Measurements from ENCODE around the gene NFIB. TPM values are rescaled to one million over a fixed set of nuclear protein-coding genes. Genes with fewer than 3 reads are reported as not detected.

The NFIB gene
- total and polyA plus RNA-seq, 2 of the 4 experiments (the other 2 are of a cell fraction): 1.4 to 2.0 TPM

- no peaks in the 10 kb centered on the region for H3K9me1 ChIP-seq (ENCODE audit: insufficient read depth, low read length)
- no peak overlapping the region for H4K8ac ChIP-seq (ENCODE audit: low read depth in 2 of 2, low read length in 2 of 2)
- no peaks in the 10 kb centered on the region; the same call in 1 of the 2 replicates for H3K27me3 ChIP-seq (ENCODE audit: control insufficient read depth, insufficient read depth, low read length)
- H2BK15ac ChIP-seq (ENCODE audit: low read depth, low read length): no peak overlapping the region
- DNase-seq (no peak), ATAC-seq (ENCODE audit: low read depth) (no peak)
- H3K79me1 ChIP-seq (ENCODE audit: low read depth in 1 of 2, low read length in 2 of 2): no peaks in the 10 kb centered on the region
- H2BK20ac ChIP-seq (ENCODE audit: low read depth, low read length): no peak overlapping the region
- H2BK120ac ChIP-seq (ENCODE audit: low read depth, low read length): no peak overlapping the region
- no peaks in the 10 kb centered on the region for H4K20me1 ChIP-seq (ENCODE audit: insufficient read depth, low read length)
- no peak overlapping the region for H3K56ac ChIP-seq (ENCODE audit: extremely low read depth, insufficient read depth, low read length)
- H4K91ac ChIP-seq (ENCODE audit: insufficient read depth, low read depth, low read length): no peak overlapping the region
- H3K4me2 ChIP-seq (ENCODE audit: low read depth, low read length): no peak overlapping the region
- H2AK5ac ChIP-seq (ENCODE audit: low read depth, low read length): no peak overlapping the region
- H2AFZ ChIP-seq (replicated peaks; ENCODE audit: low read length, poor library complexity): no peak overlapping the region
- in situ Hi-C loops (cut with MboI; ENCODE audit: low sequenced_read_pairs): no loop called here
- H3K9ac ChIP-seq (ENCODE audit: low read depth, low read length): no peak overlapping the region
- H3K4me3 ChIP-seq (ENCODE audit: insufficient read depth, low read depth, low read length): no peak overlapping the region
- dilution Hi-C loops (cut with HindIII; ENCODE audit: low sequenced_read_pairs, unreplicated experiment): no loop called here
- intact Hi-C loops (cut with micrococcal nuclease): no loop called here
- peaks cover 2% of the 10 kb centered on the region; the same call in 1 of the 2 replicates for H3K4me1 ChIP-seq (ENCODE audit: control insufficient read depth, insufficient read depth, low read length)
- H2AK9ac ChIP-seq (replicated peaks; ENCODE audit: low read depth, low read length, poor library complexity): no peak overlapping the region
- no peak overlapping the region for H3K4ac ChIP-seq (ENCODE audit: low read depth, low read length)
- no peak overlapping the region for H3K23ac ChIP-seq (ENCODE audit: low read depth, low read length)
- no peak overlapping the region for H3K27ac ChIP-seq (ENCODE audit: insufficient read depth, low read length)
- no peak overlapping the region for H4K5ac ChIP-seq (ENCODE audit: low read depth, low read length)
- no TSS peak for BruUV-seq (replicated peaks)
- TF ChIP-seq MAZ (IDR thresholded peaks at IDR 0.05; ENCODE audit: borderline replicate concordance, low read depth, low read length) (no peak), SMC3 (IDR thresholded peaks at IDR 0.05; ENCODE audit: low read depth, low read length) (no peak), RCOR1 (IDR thresholded peaks at IDR 0.05; ENCODE audit: insufficient replicate concordance, low read length) (no peak), USF2 (IDR thresholded peaks at IDR 0.05; ENCODE audit: low read depth, low read length) (no peak), POLR2A (IDR thresholded peaks at IDR 0.05; ENCODE audit: low read depth, low read length) (no peak), CHD1 (IDR thresholded peaks at IDR 0.05; ENCODE audit: low read depth, low read length) (no peak), NFE2L2 (IDR thresholded peaks at IDR 0.05; ENCODE audit: low read depth, low read length) (no peak), MXI1 (IDR thresholded peaks at IDR 0.05; ENCODE audit: borderline replicate concordance, low read depth, low read length) (no peak), BHLHE40 (IDR thresholded peaks at IDR 0.05; ENCODE audit: low read depth, low read length) (no peak), FOS (IDR thresholded peaks at IDR 0.05; ENCODE audit: low read depth, low read length) (no peak), MAFK (IDR thresholded peaks at IDR 0.05; ENCODE audit: low read depth, low read length) (no peak), RAD21 (IDR thresholded peaks at IDR 0.05; ENCODE audit: low read length) (no peak), CEBPB (IDR thresholded peaks at IDR 0.05; ENCODE audit: low read depth, low read length) (no peak), RFX5 (IDR thresholded peaks at IDR 0.05; ENCODE audit: low read depth, low read length) (no peak)
- TF ChIP-seq, protein P1, sequence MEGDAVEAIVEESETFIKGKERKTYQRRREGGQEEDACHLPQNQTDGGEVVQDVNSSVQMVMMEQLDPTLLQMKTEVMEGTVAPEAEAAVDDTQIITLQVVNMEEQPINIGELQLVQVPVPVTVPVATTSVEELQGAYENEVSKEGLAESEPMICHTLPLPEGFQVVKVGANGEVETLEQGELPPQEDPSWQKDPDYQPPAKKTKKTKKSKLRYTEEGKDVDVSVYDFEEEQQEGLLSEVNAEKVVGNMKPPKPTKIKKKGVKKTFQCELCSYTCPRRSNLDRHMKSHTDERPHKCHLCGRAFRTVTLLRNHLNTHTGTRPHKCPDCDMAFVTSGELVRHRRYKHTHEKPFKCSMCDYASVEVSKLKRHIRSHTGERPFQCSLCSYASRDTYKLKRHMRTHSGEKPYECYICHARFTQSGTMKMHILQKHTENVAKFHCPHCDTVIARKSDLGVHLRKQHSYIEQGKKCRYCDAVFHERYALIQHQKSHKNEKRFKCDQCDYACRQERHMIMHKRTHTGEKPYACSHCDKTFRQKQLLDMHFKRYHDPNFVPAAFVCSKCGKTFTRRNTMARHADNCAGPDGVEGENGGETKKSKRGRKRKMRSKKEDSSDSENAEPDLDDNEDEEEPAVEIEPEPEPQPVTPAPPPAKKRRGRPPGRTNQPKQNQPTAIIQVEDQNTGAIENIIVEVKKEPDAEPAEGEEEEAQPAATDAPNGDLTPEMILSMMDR (conservative IDR thresholded peaks at IDR 0.05; ENCODE audit: low read depth, low read length): no peak
- TF ChIP-seq, protein P2, sequence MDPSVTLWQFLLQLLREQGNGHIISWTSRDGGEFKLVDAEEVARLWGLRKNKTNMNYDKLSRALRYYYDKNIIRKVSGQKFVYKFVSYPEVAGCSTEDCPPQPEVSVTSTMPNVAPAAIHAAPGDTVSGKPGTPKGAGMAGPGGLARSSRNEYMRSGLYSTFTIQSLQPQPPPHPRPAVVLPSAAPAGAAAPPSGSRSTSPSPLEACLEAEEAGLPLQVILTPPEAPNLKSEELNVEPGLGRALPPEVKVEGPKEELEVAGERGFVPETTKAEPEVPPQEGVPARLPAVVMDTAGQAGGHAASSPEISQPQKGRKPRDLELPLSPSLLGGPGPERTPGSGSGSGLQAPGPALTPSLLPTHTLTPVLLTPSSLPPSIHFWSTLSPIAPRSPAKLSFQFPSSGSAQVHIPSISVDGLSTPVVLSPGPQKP (IDR thresholded peaks at IDR 0.05; ENCODE audit: borderline replicate concordance, low read depth, low read length): no peak
- 78% methylated on average over 1 of the region's 3 CpGs; no CpG with 5 or more reads in 1 of the 2 experiments for WGBS, 2 experiments (ENCODE audit: extremely low coverage in 2 of 2, insufficient read length in 1 of 2)
- no peaks in the 10 kb centered on the region for H3K9me3 ChIP-seq (ENCODE audit: control insufficient read depth, insufficient read depth, low read length)
- no peak overlapping the region for H3K14ac ChIP-seq (replicated peaks; ENCODE audit: low read depth, low read length)
- H3K18ac ChIP-seq (ENCODE audit: low read depth, low read length): no peak overlapping the region
- CTCF ChIA-PET: no interaction called here
- H2BK5ac ChIP-seq (ENCODE audit: low read depth, low read length, poor library complexity, severe bottlenecking): no peak overlapping the region
- POLR2A ChIA-PET (ENCODE audit: unreplicated experiment): no interaction called here
- no peaks in the 10 kb centered on the region for H3K36me3 ChIP-seq (ENCODE audit: control insufficient read depth, insufficient read depth, low read length)
These were observed 229.1 kb downstream of the NFIB start for GRCh38 chr9:14084867-14085266.
